HG03064 (cell line): ENCODE results near the gene HUNK.
"Not testable (repeated sequence)": the region's sequence is repeated elsewhere in the genome, so short reads cannot be mapped to it uniquely, and the experiment has no call there.

Source experiments
- ATAC-seq: cut with Tn5 transposase; IDR thresholded peaks from one replicate; pipeline ENCODE4 v1.9.1; 2021; ENCODE audit warnings: low read depth; ENCODE audit not compliant: unreplicated experiment

The HUNK gene

GRCh38 chr21:32036756-32037155 lies 163.9 kb downstream of the HUNK start:
- no peak for ATAC-seq

- not testable (repeated sequence) for ATAC-seq
Measured at GRCh38 chr21:32038751-32039150, 165.9 kb downstream of the HUNK start.

GRCh38 chr21:32043458-32043857 lies 170.6 kb downstream of the HUNK start:
- ATAC-seq = no peak

- no peak for ATAC-seq
Measured at GRCh38 chr21:32044205-32045180, 171.7 kb downstream of the HUNK start.

GRCh38 chr21:32046191-32046590 lies 173.4 kb downstream of the HUNK start:
- no peak for ATAC-seq

GRCh38 chr21:32048353-32048752 lies 175.5 kb downstream of the HUNK start:
- no peak for ATAC-seq
